Pons (tissue), 1 donor: ENCODE data around the gene C17orf100.

ENCODE experiments used
- DNase-seq: peaks from one replicate; pipeline ENCODE4 v3.0.0-alpha.2; 2016; ENCODE audit warnings: low spot score

The C17orf100 gene

GRCh38 chr17:6669479-6670212 is 18.1 kb downstream of the C17orf100 start:
- no peak for DNase-seq

GRCh38 chr17:6670571-6670970 is 19.0 kb downstream of the C17orf100 start:
- DNase-seq: no peak

- no peak for DNase-seq
Observed at GRCh38 chr17:6670999-6671398, 19.4 kb downstream of the C17orf100 start.

DNA sequence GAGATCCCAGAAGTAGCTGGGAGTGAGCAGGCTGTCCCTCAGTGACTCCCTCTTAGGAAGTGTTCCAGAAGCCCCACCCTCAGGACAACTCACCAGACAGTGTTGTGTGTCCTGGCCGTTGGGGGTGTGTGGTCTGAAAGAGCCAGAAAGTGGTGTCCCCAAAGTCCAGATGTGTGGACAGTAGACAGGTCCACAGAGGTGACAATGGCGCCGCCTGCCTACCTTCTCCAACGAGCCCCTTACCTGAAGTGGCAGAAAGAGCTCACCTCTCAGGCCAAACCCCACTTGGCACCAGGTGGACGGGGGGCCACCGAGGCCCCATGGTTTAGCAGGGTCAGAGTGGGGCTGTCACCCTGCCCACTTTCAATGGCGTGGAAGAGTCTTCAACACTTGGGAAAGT is 19.9 kb downstream of the C17orf100 start:
- DNase-seq: no peak

GRCh38 chr17:6674586-6674985 is 23.0 kb downstream of the C17orf100 start:
- no peak for DNase-seq

DNA sequence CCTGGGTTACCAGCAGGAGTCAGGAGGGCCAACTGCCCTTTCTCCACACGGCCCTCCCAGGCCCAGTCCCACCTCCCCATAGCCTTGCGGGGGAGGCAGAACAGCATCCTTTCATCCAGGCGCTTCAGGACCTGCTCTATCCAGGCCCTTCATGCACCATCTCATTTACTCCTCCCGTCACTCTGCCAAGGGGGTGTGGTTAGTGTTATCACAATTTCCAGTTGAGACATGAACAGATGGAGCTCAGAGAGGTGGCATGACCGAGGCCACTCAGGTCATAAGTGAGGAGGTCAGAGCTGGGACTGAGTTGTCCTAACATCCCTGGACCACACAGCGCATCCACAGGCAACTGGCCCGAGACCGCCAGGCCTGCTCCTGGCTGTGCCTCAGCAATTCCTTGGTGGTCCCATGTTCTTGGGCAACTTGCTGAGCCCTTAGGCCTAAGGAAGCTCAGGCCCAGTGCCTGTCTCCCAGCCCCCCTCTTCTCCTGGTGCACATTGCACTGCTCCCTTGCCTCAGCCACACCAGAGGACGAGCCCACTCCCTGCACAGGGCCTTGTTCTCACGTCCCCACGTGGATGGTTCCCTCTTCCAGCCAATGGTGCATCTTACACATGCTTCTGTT is 23.8 kb downstream of the C17orf100 start:
- DNase-seq: no peak

DNA sequence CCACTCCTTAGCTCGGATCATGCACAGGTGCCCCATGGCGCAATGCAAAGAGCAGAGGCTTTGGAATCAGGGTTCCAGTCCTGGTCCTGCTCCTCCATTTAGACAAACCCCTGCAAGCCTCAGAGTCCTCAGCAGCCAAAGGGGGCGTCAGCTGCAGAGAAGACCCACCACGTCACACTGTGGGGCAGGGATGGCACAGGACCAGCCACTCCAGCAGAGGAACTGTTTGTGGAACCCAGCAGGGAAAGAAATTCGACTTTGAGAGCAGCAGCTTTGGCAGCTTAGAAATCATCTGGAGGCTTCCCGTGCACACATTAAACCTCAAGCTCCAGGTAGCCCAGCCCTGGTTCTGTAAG is 25.2 kb downstream of the C17orf100 start:
- no peak for DNase-seq

- DNase-seq: no peak
Observed at GRCh38 chr17:6677158-6677831, 25.7 kb downstream of the C17orf100 start.

GRCh38 chr17:6677946-6678345 is 26.4 kb downstream of the C17orf100 start:
- DNase-seq: no peak

- no peak for DNase-seq
Observed at GRCh38 chr17:6679241-6679640, 27.7 kb downstream of the C17orf100 start.

DNA sequence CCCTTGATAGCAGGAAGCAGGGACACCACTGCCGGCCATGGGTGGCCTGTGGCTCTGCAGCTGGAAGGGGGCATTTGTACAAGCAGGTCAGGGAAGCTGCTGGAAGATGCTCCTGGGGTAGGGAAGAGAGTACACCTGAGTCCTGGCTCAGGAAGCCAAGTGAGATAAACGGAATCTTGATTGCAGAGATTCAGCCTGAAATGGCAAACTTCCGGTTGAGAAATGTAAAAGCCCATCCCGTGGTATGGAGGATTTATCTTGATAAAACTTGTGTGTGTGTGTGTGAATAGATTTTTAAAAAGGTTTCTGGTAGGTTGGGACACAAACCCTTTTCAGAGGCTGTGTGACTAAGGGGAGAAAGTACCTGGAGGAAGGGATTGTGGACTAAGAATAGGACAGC is 29.6 kb downstream of the C17orf100 start:
- DNase-seq: no peak

DNA sequence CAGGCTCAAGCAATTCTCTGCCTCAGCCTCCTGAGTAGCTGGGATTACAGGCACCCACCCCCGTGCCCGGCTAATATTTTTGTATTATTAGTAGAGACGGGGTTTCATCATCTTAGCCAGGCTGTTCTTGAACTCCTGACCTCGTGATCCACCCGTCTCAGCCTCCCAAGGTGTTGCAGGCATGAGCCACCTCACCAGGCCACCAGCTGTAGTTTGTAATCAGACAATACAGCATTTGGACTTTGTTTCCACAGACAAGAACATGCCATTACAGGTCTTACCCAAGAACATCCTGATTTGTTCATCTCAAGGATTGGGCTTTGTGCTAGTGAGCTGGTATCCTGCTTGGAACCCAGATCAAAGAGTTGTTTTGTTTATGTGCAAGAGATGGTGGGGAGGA is 30.1 kb downstream of the C17orf100 start:
- DNase-seq: no peak

GRCh38 chr17:6682339-6682738 is 30.8 kb downstream of the C17orf100 start:
- no peak for DNase-seq

DNA sequence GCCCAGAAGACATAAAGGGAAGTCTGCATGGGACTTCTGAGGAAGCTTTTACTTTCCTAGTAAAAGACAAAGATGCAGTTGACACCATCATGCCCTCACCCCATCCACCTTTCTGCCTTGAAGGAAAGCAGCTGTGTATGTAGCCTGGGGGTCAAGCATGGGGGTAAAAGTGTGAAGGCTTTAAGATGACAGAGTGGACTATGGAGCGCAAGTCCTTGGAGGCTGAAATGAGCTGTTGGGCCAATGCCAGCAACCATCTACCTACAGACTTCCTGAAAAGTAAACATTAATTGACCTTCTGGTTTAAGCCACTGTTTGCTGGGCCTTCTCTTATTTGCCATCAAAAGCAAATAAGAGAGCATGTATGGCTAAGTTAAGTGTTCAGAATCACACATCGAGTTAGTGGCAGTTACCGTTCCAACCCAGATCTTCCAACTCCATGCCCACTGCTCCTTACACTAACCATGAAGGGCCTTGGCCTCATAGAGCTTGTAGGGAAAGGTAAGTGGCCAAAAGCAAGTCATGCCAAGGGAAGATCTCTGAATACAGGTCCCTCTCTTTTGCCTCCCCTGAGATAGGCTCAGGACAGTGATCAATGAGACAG is 31.6 kb downstream of the C17orf100 start:
- no peak for DNase-seq

DNA sequence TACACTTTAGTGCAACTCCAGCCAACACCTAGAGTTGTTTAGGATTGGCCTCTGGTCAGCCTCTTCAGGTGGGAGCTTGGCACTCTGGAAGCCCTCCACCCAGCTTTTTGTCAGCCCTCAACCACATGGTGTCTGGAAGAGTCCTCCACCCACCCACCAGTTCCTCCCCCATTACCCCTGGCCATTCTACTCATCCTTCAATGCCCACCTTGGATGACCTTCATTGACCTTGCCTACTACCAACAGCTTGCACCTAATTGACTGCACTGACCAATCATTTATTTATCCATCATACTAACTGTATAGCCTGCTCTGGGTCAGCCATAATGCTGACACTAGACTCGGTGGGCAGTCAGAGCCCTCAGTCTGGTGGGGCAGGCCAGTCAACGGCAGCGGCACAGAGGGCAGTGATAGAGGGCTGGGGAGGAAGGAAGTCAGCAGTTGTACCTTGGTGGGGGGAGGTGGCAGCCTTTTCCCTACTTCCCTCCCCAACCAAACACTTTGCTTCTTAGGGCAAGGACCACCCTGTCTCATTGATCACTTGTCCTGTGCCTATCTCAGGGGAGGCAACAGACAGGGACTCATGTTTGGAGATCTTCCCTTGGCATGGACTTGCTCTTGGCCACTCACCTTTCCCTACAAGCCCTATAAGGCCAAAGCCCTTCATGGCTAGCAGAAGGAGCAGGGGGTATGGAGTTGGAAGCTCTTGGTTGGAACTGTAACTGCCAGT is 32.3 kb downstream of the C17orf100 start:
- no peak for DNase-seq

DNA sequence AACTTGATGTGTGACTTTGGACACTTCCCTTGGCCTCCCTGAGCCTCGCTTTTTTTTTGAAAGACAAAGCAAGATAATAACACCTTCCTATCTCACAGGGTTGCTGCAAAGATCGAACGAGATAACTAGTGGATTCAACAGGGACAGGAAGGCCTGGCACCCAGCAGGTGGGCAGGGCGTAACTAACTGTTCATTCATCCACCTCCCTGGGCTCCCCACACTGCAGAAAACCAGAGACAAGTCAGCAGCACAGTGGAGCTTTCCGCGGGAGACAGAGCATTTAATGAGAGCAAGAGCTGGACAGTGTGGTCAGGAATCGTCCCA is 32.9 kb downstream of the C17orf100 start:
- DNase-seq: no peak

DNA sequence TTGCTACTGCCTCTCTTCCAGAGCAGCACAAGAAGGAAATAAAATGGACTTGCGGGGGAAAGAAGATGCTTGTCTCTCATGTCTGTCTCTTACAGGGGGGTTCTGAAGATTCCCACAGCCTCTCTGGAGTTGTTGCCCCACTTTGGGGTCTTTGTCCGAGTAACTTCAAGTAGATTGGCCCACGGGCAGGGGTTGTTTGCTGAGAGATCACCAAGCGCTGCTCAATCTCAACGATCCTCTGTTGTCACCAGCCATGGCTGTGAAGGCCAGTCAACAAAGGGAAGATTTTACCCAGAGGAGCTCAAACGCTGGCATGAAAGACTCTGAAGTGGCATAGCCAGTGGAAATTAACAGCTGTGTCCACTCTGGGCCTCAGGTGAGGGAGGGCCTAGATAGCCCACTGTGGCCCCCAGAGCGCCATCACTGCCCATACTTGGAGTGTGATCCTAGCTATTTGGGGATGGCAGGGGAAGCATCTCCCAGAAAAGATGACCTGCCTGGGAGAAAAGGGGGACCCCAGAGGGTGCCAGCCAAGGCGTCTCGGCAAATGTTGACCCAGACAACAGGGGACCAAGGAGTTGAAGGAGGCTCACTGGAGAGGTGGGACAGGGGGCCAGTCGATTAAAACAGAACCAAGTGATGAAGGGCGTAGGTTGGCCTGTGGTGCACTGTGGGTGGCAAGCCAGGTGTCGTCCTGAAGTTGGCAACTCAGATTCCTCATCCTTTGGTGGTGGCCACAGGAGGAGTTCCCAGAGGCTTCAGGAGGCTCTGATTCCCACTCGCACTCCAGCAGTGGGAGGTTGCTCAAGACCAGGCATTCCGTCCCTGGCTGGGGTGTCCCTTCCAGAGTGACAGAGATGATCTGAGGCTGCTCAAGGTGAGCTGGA is 33.6 kb downstream of the C17orf100 start:
- no peak for DNase-seq

GRCh38 chr17:6686026-6686425 is 34.5 kb downstream of the C17orf100 start:
- no peak for DNase-seq

DNA sequence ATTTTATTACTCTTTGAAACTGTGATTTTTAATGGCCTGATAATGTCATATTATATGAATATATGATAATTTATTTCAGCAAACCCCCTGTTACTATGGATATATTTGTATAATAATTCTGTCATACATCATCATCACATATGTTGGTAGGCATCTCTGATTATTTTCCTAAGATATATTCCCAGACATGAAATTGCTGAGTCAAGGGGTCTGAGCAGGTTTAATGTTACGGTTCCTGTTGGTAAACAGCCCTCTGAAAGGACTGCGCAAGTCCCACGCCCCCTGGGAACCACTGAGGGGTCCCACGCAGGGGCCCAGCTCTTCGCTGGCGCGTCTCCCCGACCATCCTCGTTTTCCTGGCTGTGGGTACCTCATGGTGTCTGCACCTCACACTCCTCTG is 37.4 kb downstream of the C17orf100 start:
- DNase-seq: no peak

DNA sequence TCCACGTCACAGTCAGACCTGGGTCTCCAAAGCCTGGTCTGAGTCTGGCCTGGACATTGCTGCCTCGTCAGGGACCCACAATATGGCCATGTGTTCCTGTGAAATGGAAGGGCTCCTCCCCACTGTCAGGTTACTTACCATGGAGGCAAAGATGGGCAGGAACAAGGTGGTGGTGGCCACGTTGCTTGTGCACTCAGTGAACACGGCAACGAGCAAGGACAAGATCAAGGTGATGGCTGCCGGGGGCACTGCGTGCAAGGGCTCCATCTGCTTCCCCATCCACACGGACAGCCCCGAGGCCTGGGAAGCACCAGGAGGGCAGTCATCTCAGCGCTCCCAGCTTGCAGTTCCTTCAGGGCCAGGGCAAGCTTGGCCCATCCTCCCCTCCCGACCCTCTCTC is 39.1 kb downstream of the C17orf100 start:
- no peak for DNase-seq

GRCh38 chr17:6691546-6691945 is 40.0 kb downstream of the C17orf100 start:
- no peak for DNase-seq
